ENCODE results near the gene PPP1R3D.
A peak's percentile ranks its signal among the peaks of the same experiment; 100 is the strongest.
"Not testable (repeated sequence)": the region's sequence is repeated elsewhere in the genome, so short reads cannot be mapped to it uniquely, and the experiment has no call there.

Gene PPP1R3D, protein sequence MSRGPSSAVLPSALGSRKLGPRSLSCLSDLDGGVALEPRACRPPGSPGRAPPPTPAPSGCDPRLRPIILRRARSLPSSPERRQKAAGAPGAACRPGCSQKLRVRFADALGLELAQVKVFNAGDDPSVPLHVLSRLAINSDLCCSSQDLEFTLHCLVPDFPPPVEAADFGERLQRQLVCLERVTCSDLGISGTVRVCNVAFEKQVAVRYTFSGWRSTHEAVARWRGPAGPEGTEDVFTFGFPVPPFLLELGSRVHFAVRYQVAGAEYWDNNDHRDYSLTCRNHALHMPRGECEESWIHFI

DNA sequence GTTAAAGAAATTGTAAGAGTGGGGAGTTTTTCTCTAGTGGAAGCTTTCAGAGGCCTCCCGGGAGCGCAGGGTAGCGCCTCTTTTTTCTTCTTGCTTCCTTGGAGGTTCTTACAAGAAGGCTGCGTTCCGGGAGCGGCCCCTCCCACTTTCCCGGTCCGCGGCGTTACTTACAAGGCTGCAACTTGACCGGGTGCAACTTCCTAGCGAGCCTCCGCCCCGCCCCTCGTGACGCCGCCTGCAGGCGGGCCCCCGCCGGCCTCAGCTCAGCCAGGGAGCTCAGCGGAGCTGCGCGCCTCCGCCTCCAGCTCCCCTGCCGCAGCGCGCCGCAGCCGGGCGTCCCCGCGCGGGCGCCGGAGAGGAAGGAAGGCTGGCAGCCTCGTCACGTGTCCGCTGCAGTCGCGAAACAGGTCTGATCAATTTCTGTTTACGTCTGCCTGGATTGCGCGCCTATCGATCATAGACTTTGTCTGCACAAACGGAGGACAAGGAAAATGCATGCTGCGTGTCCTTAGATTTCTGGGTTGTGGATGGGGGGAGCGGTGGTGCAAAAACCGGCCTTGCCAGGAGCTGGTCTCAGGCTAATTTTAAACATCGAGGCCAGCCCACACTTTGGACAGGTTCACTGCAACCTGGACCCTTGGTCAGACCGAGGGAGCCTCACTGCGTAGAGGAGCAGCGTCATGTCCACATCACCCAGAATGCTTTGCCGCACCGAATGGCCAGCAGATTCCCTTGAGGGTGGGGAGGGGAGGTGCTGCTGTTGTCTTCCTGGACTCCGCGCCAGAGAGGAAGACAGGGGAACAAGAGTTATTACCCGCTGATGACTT, at the start of gene PPP1R3D, which contains the start of gene FAM217B:
PPP1R3D (minus strand) TSS at position 177 of the 827 bp plus-strand sequence. CDS start 374 bp downstream, outside the sequence.
FAM217B (plus strand) TSS at position 261 of the 827 bp plus-strand sequence. CDS start 3,555 bp downstream, outside the sequence.
- peak; percentile 88 for DNase-seq (ENCODE audit: low spot score)

DNA sequence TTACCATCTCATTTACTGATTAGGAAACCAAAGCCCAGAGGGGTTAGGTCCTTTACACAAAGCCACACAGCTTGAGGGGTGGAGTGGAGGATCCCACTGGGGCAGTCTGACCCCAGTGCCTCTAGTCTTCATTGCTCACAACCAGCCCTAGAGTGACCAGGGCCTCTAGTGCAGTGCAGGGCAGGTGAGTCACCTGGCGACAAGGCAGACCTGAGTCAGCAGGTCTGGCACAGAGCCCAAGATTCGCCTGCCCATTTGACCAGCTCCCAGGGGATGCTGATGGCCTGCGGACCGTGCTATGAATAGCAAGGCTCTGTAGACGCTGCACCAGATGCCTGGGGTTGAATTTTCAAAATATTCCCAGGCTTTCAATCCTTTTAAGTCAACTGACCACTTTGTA, 48.0 kb upstream of the PPP1R3D start:
- no peak for DNase-seq (ENCODE audit: low spot score)

DNA sequence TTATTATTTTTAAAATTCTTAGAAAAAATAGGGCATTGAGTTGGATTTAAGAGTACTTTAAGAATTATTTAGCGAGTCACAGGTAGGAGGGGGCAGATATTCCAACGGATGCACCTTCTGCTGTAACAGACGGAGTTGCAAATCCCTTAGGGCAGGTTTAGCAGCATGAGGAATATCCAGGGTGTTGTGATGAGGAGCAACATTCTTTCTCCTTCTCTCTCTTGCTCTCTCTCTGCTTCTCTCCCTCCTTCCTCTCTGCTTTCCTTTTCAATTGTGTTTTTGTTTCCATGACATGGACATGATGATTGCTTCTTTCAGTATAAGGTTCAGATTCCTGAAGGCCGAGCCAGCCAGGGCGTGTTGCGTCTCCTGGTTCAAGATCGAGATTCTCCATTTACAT, 47.0 kb upstream of the PPP1R3D start:
- DNase-seq (ENCODE audit: low spot score): no peak

DNA sequence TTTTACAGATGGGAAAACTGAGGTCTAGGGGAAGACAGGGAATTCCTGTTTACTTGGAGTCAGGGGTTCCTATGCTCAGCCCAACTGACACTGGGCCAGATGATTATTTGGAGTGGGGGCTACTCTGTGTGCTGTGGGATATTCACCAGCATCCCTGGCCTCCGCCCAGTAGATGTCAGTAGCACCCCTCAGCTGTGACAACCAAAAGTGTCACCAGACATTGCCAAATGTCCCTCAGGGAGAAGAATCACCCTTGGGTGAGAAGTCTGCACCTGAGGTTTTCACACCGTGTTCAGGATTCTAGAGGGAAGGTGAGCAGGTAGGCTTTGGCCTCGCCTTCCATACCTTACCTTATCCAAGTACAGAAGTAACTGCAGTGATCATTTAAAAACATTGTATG, 45.8 kb upstream of the PPP1R3D start:
- DNase-seq (ENCODE audit: low spot score): peak; percentile 38

DNA sequence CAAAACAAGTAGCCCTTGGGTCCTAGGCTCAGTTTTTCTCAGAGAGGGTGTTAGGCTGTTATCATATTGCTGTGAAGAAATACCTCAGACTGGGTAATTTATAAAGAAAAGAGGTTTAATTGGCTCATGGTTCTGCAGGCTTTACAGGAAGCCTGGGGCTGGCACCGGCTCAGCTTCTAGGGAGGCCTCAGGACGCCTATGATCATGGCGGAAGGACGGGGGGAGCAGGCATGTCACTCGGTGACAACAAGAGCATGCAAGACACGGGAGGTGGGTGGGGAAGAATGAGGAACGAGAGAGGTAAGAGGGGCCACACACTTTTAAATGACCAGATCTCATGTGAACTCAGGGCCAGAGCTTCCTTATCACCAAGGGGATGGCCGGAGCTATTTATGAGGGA, 45.1 kb upstream of the PPP1R3D start:
- no peak for DNase-seq (ENCODE audit: low spot score)

DNA sequence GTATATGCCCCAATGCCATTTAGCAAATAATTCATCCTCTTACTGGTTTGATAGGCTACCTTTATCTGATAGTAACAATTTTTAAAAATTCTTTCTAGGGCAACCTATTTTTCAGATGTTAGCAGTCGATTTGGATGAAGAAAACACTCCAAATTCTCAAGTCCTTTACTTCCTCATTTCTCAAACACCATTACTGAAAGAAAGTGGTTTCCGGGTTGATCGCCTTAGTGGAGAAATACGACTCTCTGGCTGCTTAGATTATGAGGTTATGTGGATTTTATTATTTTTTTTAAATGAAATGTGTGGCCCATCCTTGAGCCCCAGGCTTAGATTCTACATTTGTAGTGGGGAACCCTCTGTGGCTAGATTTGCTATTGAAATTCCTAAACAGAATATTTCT, 44.4 kb upstream of the PPP1R3D start:
- no peak for DNase-seq (ENCODE audit: low spot score)

DNA sequence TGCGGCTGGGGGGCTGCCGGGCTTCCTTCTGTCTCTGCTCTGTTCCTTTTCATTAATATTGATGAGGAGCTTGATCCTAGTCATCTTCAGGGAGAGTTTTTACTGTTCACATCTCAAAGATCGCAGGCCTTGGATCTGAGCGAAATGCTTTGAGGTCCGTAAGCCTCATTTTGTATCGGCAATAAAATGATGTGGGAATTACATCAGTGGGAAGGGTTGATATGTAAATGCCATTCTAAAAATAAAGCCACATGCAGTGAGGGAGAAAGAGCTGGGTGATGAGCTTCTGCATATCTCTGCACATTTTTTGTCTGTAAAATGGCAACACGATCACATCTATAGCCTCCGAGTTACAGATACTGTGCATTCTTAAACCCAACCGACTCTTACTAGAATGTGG, 43.0 kb upstream of the PPP1R3D start:
- DNase-seq (ENCODE audit: low spot score): no peak

DNA sequence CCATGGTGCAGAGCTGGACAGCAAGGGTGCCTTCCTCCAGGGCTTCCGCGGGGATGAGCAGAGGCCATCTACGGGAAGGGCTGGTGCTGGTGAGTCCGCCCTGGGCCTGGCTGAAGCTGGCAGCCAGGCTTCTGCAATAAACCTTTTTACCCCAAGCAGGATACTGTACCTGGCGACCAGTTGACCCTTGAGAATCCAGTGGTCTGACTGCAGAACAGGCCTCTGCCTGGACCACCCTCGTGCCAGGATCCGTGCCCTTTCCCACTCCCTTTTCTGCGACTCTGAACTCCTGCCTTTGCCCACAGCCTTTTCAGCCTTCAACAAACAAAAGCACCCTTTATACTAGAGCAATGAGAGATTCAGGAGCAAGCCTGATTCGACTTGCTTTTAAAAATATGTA, 37.0 kb upstream of the PPP1R3D start:
- DNase-seq (ENCODE audit: low spot score): no peak

DNA sequence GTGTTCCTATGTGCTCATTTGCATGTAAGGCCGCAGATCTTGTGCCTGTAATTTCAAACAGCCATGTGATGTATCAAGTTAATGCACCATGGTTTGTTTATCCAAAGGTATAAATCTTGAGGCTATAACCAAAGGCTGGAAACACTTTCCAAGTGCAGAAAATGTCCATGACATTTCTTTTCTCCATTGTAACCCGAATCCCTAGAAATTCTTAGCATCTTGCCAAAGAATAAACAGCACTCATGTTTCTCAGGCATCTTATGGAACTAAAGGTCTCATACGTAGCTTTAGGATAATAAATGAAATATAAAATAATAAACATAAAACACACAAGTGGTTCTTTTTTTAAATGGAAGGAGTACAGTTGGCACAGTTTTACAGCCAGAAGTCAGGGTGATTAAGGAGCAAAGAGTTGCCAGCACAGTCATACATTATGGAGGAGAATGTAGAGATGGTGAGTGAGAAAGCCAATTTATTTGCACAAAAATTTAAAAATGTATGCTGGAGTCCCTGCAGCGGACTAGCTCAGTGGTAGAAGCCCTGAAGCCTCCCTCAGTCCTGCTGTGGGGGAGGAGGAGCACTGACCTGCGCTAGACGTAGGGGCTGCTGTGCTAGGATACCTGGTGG, 36.2 kb upstream of the PPP1R3D start:
- DNase-seq (ENCODE audit: low spot score): no peak

DNA sequence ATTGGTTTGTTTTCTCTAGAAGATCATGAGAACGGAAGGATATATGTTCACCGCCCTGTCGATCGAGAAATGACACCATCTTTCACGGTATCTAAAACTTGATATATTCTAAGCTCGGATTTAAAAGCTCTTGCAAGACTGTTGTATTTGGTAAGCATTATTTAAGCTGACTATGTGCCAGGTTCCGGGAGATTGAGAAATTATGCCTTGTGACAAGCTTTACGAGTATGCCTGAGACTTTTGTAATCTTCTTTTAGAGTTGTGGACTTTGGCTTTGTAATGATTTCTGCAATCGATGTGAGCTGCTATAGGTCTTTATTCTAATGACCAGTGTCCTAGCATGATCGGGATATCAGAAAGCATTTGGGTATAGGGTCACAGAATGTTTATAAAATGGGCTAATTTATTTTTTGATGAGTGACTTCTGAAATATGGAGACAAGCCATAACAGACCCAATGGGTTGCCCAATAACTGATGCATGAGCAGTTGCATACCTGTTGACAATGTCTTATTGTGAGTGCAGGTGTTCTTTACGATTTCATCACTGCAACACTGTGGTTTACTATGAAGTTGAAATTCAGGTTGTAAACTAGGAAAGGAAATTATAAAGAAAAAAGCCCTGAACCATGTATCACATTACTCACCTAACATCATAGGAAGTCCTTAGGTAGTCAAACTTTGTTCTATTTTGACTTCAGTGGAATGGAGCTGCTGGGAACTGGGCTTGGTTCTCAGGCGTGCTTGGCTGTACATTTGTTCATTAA, 32.1 kb upstream of the PPP1R3D start:
- no peak for DNase-seq (ENCODE audit: low spot score)

DNA sequence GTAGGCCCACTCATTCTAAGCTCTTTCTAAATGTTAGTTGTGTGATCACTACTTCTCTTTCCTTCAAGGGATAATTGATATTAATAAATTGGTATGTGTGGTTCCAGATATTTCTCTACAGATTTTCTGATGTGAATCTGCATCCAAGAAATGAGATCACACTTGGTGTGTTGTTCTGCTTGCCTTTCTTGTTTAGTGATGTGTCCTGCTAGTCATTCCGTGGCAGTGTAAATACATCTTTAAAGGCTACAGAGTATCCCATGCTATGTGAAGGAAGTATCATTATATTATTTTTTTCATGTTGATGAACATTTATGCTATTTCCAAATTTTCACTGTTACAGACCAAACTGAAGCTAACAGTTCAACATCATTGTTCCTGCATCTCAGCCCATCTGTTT, 31.3 kb upstream of the PPP1R3D start:
- no peak for DNase-seq (ENCODE audit: low spot score)

DNA sequence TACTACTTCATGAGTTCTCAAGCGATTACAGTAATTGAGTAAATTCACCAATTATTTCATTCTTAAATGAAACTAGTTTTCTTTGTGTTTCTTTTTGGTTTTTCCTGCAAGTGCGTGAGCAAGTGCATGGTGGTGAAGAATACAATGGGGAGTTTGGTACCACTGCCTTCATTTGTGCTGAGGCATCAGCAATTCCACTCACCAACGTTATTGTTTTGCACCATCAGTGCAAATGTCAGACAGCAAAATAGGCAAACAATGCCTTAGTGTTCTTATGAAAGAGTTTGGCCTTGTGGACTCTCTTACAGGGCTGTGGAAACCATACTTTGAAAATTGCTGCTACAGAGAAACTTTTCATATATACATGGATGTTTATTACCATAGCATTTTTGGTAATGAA, 26.3 kb upstream of the PPP1R3D start:
- DNase-seq (ENCODE audit: low spot score): no peak

DNA sequence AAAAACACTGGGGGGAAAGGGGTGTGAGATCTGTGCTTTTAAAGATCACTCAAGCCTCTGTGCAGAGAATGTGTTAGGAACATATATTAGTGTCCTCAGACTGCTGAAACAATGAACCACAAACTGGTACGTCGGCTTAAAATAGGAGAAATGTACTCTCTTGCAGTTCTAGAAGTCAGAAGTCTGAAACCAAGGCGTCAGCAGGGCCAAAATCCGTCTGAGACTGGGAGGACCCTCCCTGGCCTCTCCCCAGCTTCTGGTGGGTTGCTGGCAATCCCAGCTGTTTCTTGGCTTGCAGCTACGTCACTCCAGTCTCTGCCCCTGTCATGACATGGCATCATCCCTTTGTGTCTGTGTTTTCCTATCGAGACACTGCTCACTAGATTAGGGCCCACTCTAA, 22.1 kb upstream of the PPP1R3D start:
- DNase-seq (ENCODE audit: low spot score): no peak

DNA sequence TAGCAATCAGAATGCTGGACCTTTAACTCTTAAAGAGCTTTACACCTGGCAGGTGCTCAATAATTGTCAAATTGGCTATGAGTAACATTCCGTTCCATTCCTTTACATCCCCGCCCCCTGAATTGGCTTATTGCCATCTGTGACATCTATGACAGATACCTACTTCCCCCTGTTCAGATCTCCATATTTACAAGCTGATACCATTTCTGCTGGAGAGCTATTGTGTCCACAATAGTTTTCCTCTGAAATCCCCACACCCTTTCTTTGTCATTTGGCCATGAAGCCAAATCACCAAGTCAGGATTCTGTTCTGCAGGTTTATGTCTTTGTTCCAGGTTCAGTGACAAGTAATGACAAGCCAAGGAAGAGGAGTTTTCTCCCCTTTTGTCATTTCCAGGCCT, 21.3 kb upstream of the PPP1R3D start:
- no peak for DNase-seq (ENCODE audit: low spot score)

DNA sequence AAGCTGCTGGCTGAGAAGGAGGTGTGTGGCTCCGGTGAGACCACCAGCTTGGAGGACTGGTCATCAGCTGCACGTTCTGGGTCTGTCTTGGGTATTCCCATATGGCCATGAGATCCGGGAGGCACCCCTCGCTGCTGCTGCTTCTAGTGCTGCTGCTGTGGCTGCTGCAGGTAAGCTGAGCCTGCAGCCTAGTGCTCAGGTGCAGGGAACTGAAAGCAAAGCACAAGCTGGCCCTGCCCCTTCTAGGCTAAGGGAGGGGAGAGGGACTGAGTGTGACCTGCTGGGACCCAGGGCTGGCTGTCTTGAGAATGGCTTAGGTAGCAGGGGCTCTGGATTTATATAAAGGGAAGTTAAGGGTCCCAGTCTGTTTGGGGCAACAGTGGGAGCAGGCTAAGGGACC, 18.5 kb upstream of the PPP1R3D start:
- DNase-seq (ENCODE audit: low spot score): no peak

DNA sequence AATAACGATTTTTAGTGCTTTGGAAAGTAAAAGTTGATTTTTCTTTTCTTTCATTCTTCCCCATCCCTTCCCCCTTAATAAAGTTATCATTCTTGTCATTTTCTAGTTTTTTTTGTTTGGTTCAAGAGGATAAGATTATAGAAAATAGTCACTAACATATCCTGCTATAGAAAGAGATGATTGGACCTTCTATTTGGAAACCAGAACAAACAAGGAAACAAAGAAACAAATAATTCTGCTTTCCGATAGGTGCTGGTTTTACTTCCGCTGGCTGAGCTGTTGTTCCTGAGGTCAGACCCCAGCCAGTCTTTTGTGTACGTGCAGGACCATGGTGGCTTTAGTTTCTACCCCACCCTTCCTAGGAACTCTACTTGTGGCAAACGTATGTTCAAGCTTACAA, 18.0 kb upstream of the PPP1R3D start, which contains the start of gene CDH26:
CDH26 (plus strand) TSS at position 301 of the 400 bp plus-strand sequence. CDS start 304 bp downstream, outside the sequence.
- no peak for DNase-seq (ENCODE audit: low spot score)

DNA sequence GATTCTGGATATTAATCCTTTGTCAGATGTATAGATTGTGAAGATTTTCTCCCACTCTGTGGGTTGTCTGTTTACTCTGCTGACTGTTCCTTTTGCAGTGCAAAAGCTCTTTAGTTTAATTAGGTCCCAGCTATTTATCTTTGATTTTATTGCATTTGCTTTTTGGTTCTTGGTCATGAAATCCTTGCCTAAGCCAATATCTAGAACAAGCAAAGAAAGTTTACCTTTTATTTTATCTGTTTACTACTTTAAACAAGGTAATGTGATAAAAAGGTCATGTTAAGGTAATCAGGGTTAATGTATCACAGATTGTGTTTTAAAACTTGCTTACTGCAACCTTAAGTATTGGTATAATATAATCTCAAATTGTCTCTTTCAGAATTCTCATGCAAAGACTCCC, 17.5 kb upstream of the PPP1R3D start:
- not testable (repeated sequence) for DNase-seq (ENCODE audit: low spot score)

DNA sequence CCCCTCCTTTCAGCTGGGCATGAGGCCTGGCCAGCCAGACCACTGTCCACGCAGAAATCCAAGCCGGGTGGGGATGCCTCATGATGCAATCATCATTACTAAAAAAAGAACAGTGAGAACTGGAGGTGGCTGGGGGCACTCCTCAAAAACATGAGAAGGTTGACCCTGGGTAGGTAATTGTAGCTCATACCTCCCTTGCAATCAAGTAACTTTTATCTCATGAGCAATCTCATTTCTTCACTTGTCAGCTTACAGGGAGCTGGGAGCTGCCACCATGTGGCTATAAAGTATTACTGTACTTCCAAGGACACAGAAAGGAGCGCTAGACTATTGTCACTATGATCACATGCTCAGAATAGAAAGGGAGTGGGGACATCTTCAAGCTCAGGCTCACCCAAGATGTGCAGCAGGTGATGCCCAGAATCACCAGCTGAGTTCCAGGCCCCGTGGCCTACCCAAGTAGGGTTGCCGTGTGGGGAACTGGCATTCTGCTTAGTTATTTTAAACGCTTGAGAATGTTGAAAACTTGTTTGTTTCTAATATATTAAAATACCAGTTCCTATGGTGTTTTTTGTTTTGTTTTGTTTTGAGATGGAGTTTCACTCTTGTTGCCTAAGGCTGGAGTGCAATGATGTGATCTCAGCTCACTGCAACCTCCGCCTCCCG, 15.2 kb upstream of the PPP1R3D start:
- peak; percentile 61 for DNase-seq (ENCODE audit: low spot score)

DNA sequence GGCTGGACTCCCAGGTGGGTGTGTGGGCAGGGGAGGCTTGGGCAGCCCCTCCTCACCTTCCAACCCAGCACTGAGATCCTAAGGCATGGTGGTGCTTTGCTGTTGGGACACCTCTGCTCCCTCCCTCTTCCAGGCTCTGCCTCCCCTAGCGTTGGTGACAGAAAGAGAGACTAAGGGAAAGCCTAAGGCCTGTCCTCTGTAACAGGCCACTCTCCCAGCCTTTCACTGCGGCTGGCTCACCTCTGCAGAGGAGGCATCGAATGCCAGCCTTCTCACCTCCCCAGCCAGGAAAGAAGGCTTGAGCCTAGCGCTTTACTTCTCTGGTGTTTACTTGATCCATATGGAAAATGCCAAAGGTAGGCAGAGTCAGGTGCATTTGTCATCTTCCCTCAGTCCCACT, 14.6 kb upstream of the PPP1R3D start:
- no peak for DNase-seq (ENCODE audit: low spot score)

DNA sequence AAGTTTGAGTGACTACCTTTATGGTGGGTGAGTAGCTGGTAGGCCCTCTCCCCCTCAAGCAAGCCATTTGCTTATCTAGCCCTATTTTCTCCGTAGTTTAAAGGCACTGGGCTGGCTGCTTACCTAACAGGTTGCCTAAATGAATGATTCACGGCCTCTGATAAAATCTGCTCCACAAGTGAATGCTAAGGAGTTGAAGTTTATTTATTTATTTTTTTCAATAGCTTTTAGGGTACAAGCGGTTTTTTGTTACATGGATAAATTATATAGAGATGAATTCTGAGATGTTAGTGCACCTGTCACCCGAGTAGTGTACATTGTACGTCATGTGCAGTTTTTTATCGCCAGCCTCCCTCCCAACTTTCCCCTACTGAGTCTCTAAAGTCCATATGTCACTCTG, 9.8 kb upstream of the PPP1R3D start:
- DNase-seq (ENCODE audit: low spot score): no peak

Data from NAMALWA (cell line).